CD4-positive, alpha-beta T cell treated with Interleukin-2 at 100 ng/mL for 4 hours (primary cell): ENCODE results near the gene MRPS6.

Experiments
- DNase-seq: peaks from one replicate; pipeline ENCODE4 v3.0.0-alpha.2; 2020; ENCODE audit warnings: low spot score

Gene MRPS6

GRCh38 chr21:34132926-34133325 lies 59.5 kb downstream of the MRPS6 start:
- DNase-seq = no peak

GRCh38 chr21:34133392-34133791 lies 60.0 kb downstream of the MRPS6 start:
- no peak for DNase-seq

GRCh38 chr21:34133802-34134201 lies 60.4 kb downstream of the MRPS6 start:
- DNase-seq = no peak

DNA sequence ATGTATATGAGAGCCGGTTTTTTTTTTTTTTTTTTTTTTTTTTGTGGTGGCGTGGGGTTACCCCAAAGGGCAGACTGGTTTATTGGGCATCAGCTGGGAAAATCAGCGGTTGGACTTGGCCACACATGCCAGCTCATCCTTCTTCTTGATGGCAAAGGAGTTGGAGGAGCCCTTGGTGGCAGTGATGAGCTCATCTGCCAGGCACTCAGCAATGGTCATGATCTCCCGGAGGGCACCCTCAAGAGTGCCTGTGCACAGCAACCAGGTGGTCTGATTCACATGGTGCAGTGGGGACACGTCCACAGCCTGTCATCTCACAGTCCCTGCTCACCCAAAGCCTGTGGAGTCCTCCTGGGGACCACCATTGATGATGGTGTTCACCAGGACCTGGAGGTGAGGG lies 62.0 kb downstream of the MRPS6 start:
- no peak for DNase-seq

DNA sequence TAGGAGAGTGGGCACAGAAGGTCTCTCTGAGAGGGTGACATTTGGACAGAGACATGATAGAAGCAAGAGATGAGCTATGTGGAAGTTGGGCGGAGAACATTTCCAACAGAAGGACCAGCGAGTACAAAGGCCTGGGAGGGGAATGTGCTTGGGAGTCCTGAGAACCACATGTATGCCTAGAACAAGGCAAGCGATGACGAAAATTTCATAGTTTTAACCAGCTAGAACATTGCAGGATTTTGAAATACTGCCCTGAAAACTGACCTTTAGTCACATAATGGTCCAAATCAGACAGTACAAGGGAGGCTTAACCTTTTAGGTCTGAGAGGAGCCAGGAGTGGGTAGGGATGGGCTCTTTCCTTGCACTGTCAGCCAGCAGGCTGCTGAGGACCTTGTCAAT lies 68.0 kb downstream of the MRPS6 start:
- DNase-seq = no peak

GRCh38 chr21:34143685-34144182 lies 70.4 kb downstream of the MRPS6 start:
- DNase-seq = no peak

- DNase-seq = no peak
Observed at GRCh38 chr21:34144224-34144623, 70.8 kb downstream of the MRPS6 start.

GRCh38 chr21:34147792-34148418 lies 74.5 kb downstream of the MRPS6 start:
- DNase-seq = no peak

GRCh38 chr21:34148419-34148804 lies 75.0 kb downstream of the MRPS6 start:
- no peak for DNase-seq

- DNase-seq = no peak
Observed at GRCh38 chr21:34148826-34149558, 75.6 kb downstream of the MRPS6 start.

DNA sequence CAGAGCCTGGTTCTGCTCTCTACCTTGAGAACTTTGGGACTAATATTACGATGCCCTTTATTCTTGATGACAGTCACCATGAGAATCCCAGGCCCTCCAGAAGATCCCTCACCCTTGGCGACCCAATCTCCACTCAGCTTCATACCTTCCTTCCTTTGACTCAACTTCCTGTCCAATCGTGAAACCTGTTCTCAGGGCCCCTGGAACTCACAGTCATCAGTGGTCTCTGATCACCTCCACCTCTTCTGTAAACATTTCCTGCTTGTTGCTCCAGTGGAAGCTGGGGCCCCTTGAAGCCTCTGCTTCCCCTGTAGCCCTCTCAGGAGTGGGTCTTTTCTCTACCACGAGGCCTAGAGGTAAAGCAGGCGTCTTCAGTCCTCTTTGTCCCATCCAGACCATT lies 79.1 kb downstream of the MRPS6 start:
- DNase-seq = no peak

DNA sequence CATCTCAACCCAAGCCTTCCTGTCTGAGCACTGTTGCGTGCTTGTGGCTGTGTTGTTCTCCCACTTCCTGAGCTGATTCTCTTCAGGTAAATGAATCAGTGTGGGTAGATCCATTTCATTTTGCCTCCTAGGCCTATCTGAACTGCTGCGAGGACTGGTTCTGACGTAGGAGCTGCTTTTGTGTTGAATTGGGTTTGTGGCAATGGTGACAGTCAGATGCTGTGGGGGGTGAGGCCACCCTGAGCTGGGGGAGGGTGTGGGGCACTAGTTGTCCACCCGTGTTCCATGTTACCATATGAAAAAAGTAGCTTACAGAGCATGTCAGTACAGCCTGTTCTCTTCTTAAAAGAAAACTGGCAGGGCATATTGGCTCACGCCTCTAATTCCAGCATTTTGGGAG lies 81.5 kb downstream of the MRPS6 start:
- no peak for DNase-seq

DNA sequence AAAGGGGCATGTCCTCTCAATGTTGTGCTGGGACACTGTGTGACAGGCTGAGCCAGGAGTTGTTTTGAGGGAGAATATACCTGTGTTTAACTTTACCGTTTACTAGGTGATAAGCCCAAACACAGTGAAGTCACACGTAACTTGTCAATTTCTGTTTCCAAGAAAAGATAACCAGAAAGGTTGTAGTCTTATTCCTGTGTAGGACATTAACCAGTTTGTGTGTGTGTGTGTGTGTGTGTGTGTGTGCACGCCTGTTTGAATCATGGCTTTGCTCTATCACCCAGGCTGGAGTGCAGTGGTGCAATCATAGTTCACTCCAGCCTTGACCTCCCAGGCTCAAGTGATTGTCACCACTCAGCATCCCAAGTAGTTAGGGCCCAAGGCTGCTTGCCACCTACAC lies 83.6 kb downstream of the MRPS6 start:
- DNase-seq = no peak

DNA sequence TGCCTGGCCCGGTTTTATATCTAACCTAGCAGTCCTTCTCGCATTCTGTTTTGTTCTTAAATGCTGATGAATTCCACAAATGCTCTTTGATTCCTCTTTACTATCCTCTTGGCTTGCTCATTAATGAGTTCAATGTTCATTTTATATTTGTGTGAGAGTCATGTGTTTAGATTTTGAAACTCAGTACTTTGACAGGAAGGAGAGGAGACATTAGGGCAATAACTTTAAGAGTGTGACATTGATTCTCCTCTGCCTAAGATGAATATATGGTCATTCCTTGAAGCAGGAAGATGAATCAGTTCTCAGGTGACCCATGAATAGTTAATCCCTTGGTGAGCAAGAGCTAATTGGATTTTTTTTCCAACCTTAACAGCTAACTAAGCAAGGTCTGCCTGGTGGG lies 84.1 kb downstream of the MRPS6 start:
- no peak for DNase-seq

GRCh38 chr21:34158866-34159835 lies 85.8 kb downstream of the MRPS6 start:
- no peak for DNase-seq

DNA sequence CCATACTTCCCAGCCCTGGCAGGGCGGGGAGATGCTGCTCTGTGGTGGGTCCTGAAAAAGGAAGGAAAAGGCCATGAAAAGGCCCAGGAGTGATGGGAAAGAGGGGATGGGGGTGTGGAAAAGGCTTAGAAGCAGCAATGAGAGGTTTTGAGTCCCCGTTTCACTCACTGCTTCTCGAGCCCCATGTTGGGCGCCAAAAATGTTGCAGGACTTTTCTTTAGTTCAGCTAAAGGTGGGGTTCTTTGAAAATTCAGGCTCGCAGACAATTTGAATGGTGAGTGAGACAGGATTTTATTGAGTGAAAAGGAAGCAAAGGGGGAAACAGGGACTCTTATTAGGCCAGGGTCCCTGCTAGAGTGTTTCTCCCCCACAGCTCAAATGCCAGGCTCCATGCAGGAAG lies 93.1 kb downstream of the MRPS6 start:
- DNase-seq = no peak

- DNase-seq = no peak
Observed at GRCh38 chr21:34170886-34171285, 97.5 kb downstream of the MRPS6 start.

DNA sequence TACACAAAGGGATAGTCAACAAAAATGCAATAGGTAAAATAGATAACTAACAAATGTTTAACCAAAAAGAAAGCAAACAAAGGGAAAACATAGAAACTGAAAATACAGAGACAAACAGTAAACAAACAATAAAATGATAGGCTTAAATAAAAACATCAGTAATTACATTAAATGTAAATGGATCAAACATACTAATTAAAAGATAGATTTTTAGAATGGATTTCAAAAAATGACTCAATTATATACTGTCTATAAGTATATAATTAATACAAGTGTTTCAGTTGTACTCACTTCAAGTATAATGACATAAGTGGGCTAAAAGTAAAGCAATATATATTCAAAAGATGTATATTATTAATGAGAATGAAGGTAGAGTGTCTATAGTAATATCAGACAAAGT lies 101.1 kb downstream of the MRPS6 start:
- no peak for DNase-seq

DNA sequence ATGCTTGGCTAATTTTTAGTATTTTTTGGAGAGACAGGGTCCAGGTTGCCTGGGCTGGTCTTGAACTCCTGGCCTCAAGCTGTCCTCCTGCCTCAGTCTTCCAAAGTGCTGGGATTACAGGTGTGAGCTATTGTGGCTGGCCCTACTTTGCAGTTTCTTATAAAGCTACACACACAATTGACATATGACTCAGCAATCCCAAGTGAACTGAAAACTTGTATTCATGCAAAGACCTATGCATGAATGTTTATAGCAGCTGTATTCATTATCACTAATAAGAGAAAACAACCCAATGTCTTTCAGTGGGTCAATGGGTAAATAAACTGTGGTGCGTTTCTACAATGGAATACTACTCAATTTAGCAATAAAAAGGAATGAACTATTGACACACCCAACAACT lies 103.1 kb downstream of the MRPS6 start:
- DNase-seq = no peak

DNA sequence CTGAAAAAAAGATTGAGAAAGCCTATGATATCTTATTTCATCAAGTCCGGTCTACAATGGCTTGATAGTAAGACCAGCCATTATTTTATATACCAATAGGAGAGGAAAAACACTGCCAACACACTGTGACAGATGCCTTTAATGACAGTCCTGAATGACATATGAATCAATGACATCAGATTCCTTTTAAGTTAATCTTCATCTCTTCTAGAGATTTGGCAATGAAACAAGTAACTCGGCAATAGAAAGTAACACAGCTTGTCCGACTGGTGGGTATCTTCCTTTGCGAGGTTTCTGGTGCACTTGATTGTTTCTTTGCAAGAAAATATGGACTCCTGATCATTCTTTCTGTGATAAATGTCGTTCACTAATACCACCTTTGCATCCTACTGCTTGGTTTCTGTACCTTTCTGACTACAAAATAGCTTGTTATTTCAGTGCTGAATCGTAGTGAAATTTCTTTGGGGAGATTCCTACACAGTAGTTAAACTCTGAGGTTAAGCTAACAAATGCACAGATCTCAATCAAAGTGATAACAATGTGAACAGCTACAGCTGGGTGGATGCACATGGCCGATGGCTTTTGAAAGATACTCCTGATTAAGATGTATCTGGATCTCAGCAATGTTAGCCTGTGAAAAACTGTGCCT lies 104.7 kb downstream of the MRPS6 start:
- DNase-seq = no peak

GRCh38 chr21:34179204-34179935 lies 106.0 kb downstream of the MRPS6 start:
- DNase-seq = no peak
